Measurements from ENCODE around the gene SSX2B.
"Not testable (repeated sequence)": the region's sequence is repeated elsewhere in the genome, so short reads cannot be mapped to it uniquely, and the experiment has no call there.

SSX2B gene, protein sequence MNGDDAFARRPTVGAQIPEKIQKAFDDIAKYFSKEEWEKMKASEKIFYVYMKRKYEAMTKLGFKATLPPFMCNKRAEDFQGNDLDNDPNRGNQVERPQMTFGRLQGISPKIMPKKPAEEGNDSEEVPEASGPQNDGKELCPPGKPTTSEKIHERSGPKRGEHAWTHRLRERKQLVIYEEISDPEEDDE

DNA sequence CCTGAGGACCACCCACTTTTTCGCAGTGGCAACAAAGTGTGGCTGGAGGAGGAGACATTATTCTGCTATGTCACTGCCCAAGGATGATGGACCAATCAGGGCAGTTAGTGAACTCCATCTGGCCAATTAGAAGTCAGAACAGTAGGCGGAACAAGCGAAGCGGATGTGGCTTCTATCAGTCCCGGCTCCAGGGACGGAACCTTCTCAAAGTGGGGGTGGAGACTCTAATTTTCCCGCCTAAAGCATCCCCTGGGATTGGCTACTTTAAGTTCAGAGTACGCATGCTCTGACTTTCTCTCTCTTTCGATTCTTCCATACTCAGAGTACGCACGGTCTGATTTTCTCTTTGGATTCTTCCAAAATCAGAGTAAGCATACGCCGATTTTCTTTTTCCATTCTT lies at the start of gene SSX2B:
SSX2B (plus strand) TSS at position 301 of the 400 bp plus-strand sequence. CDS start 1,429 bp downstream, outside the sequence.
- DNase-seq = not testable (repeated sequence)

DNA sequence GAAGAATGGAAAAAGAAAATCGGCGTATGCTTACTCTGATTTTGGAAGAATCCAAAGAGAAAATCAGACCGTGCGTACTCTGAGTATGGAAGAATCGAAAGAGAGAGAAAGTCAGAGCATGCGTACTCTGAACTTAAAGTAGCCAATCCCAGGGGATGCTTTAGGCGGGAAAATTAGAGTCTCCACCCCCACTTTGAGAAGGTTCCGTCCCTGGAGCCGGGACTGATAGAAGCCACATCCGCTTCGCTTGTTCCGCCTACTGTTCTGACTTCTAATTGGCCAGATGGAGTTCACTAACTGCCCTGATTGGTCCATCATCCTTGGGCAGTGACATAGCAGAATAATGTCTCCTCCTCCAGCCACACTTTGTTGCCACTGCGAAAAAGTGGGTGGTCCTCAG lies 44.0 kb upstream of the SSX2B start, which contains the start of gene SSX2:
SSX2 (minus strand) TSS at position 101 of the 400 bp plus-strand sequence. CDS start 1,429 bp downstream, outside the sequence.
- not testable (repeated sequence) for DNase-seq

DNA sequence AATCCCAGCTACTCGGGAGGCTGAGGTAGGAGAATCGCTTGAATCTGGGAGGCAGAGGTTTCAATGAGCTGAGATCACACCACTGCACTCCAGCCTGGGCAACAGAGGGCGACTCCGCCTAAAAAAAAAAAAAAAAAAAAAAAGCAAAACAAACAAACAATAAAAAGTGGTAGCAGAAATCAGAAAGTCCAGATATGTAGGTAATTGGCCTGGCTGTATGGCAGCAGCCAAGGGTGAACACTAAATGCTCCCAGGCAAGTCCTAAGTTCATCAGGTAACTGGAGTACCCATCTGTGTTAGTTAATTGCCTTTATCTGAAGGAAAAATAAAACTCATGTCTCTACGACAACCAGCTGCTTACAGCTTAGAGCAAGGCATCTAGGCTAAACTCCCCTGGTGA lies 14.9 kb downstream of the SSX2B start:
- not testable (repeated sequence) for DNase-seq

DNA sequence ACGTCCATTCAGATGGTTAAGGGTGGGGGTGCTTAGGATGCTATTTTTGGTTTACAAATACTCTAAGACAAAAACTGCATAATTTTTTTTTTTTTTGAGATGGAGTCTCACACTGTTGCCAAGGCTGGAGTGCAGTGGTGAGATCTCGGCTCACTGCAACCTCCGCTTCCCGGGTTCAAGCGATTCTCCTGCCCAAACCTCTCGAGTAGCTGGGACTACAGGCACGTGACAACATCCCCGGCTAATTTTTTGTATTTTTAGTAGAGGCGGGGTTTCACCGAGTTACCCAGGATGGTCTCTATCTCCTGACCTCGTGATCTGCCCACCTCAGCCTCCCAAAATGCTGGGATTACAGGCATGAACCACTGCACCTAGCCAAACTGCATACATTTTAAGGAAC lies 22.5 kb downstream of the SSX2B start:
- DNase-seq = not testable (repeated sequence)

DNA sequence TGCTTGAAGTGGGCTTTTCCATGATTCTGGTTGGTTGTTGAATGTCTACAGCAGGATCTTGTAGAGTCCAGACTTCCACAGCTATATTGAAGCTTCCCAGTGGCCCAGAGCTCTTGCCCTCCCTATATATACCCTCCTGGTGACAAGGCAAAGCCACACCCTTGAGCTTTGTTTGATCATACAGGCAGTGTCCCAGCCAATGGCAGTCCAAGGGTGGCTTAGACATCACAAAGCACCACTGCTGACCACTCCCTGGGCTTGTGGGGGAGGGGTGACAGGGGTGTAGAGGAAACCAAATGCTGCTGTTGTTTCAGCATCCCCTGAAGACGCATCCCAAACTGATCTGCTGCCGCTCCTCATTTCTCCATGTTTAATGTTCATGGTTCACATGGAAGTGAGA lies 46.3 kb downstream of the SSX2B start, which contains the start of gene SPANXN5:
SPANXN5 (minus strand) TSS at position 101 of the 400 bp plus-strand sequence; CDS start at position 22, 79 bp downstream.
- DNase-seq = not testable (repeated sequence)

DNA sequence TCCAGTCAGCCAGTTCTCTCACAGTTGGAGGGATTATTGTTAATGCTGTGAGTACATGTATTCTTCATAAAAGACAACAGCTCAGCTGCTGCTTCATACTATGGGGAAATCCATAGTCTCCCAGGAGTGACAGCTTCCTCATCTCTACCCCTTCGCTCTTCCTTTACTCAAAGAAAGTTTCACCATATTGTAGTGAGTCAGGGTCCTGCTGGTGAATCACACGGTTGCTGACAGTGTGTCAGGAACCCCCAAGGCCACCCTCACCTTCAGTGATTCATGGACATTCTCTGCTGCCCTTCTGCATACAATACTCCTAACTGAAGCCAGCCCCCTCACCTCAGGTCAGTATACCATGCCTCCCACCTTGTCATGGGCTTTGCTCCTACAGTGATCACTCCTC lies 53.8 kb downstream of the SSX2B start:
- DNase-seq = not testable (repeated sequence)

Measured in activated CD4-positive, alpha-beta T cell treated with anti-CD3 and anti-CD28 coated beads, Interleukin-10, Interleukin-2, amounts not matched to agents 100 ng/mL and 50 ng/mL, durations not matched to agents 16 hours and 8 hours (primary cell).